Hepatocyte (in vitro differentiated cells): ENCODE measurements around the gene SLC8A1. TPM values are rescaled to one million over a fixed set of nuclear protein-coding genes. Genes with fewer than 3 reads are reported as not detected.

Experiments
- DNase-seq: peaks from one replicate; pipeline ENCODE4 v3.0.0-alpha.2; 2016; ENCODE audit warnings: low spot score
- H2AFZ ChIP-seq: fragments of 200-600 bp; sonication (generic); 2 replicates; pipeline ENCODE4 v1.6.0; 2016; ENCODE audit warnings: antibody characterized with exemption, mild to moderate bottlenecking
- H3K27ac ChIP-seq: fragments of 200-600 bp; sonication (generic); 2 replicates; pipeline ENCODE4 v1.5.1; 2016; ENCODE audit warnings: mild to moderate bottlenecking
- H3K27me3 ChIP-seq: fragments of 200-600 bp; sonication (generic); 2 replicates; pipeline ENCODE4 v1.6.1; 2016
- H3K36me3 ChIP-seq: fragments of 200-600 bp; sonication (generic); replicated peaks from 2 replicates; pipeline ENCODE4 v1.5.1; 2016; ENCODE audit warnings: low read depth; ENCODE audit not compliant: insufficient read depth
- H3K4me1 ChIP-seq: fragments of 200-600 bp; sonication (generic); 2 replicates; pipeline ENCODE4 v1.5.1; 2016; ENCODE audit warnings: mild to moderate bottlenecking, moderate library complexity; ENCODE audit not compliant: insufficient read depth
- H3K4me2 ChIP-seq: fragments of 200-600 bp; sonication (generic); 2 replicates; pipeline ENCODE4 v1.6.0; 2016
- H3K4me3 ChIP-seq: fragments of 200-600 bp; sonication (generic); 2 replicates; pipeline ENCODE4 v1.5.1; 2016; ENCODE audit warnings: mild to moderate bottlenecking
- H3K79me2 ChIP-seq: fragments of 200-600 bp; sonication (generic); 2 replicates; pipeline ENCODE4 v1.6.0; 2017; ENCODE audit warnings: mild to moderate bottlenecking
- H3K9me2 ChIP-seq: fragments of 200-600 bp; sonication (generic); replicated peaks from 2 replicates; pipeline ENCODE4 v1.6.0; 2017; ENCODE audit warnings: mild to moderate bottlenecking; ENCODE audit not compliant: insufficient read depth
- H3K9me3 ChIP-seq: fragments of 200-600 bp; sonication (generic); 2 replicates; pipeline ENCODE4 v1.5.1; 2016; ENCODE audit warnings: low read depth, mild to moderate bottlenecking
- H4K20me1 ChIP-seq: fragments of 200-600 bp; sonication (generic); 2 replicates; pipeline ENCODE4 v1.6.0; 2016; ENCODE audit warnings: mild to moderate bottlenecking; ENCODE audit not compliant: insufficient read depth, poor library complexity, severe bottlenecking
- EZH2 ChIP-seq: fragments of 200-600 bp; sonication (generic); IDR thresholded peaks from 2 replicates; pipeline ENCODE4 v1.6.1; 2016; ENCODE audit warnings: antibody characterized with exemption, mild to moderate bottlenecking, borderline replicate concordance
- EZH2phosphoT487 ChIP-seq: fragments of 200-600 bp; sonication (generic); IDR thresholded peaks from one replicate; pipeline ENCODE4 v1.6.1; 2018; ENCODE audit warnings: antibody characterized with exemption, mild to moderate bottlenecking, low read depth, moderate library complexity; ENCODE audit not compliant: unreplicated experiment, severe bottlenecking
- WGBS: methylation state at CpG from one replicate; pipeline ENCODE4 v1.1.6; 2016; ENCODE audit warnings: low lambda C conversion rate; ENCODE audit errors: missing lambda C conversion rate; 5-methylcytosine and 5-hydroxymethylcytosine counted together
- polyA plus RNA-seq: library from polyadenylated mRNA; unstranded; fragments of >200 nt; fragmentation: Nextera tagmentation; extraction: Ambion mirVana; gene quantifications from 2 replicates; pipeline ENCODE4 v1.2.1, GENCODE V29; 2016
- total RNA-seq: library from RNA; depleted of rRNA; stranded (reverse); fragments of >200 nt; gene quantifications from 2 replicates; pipeline ENCODE4 v1.2.3, GENCODE V29; 2014
- TF ChIP-seq, protein P1 (sequence below): fragments of 200-600 bp; sonication (generic); IDR thresholded peaks from 2 replicates; pipeline ENCODE4 v1.5.1; 2016; ENCODE audit warnings: antibody characterized with exemption, mild to moderate bottlenecking; ENCODE audit not compliant: poor library complexity

The SLC8A1 gene
- total and polyA plus RNA-seq, 2 experiments from 2014 or later = 2.2 to 8.9 TPM

DNA sequence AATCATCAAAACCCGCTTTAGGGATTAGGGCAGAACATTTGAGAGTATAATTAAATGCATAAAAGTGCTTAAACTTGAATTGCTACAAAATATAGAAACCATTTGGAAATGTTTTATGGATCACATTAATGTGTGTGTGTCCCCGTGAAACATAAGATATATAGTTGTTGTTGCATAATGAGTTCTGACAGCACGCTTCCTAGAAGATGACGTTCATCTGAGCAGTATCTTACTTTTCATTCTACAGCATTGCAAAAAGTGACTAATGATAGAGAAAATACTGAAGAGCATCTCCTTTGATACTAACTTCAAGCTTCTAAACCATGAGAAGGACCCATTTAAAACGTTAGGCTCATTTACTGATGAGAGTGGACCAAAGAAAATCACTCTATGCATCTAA, 63.7 kb downstream of the SLC8A1 start:
- Histone ChIP-seq H3K27me3 (no peaks in the 10 kb centered on the region), H2AFZ (no peak overlapping the region), H3K9me2 (no peaks in the 10 kb centered on the region), H4K20me1 (no peaks in the 10 kb centered on the region), H3K27ac (no peak overlapping the region), H3K36me3 (no peaks in the 10 kb centered on the region), H3K79me2 (no peaks in the 10 kb centered on the region), H3K4me2 (no peak overlapping the region), H3K9me3 (no peaks in the 10 kb centered on the region), H3K4me3 (no peak overlapping the region), H3K4me1 (no peaks in the 10 kb centered on the region)
- TF ChIP-seq EZH2phosphoT487 (no peak), EZH2 (no peak)
- TF ChIP-seq, protein P1, sequence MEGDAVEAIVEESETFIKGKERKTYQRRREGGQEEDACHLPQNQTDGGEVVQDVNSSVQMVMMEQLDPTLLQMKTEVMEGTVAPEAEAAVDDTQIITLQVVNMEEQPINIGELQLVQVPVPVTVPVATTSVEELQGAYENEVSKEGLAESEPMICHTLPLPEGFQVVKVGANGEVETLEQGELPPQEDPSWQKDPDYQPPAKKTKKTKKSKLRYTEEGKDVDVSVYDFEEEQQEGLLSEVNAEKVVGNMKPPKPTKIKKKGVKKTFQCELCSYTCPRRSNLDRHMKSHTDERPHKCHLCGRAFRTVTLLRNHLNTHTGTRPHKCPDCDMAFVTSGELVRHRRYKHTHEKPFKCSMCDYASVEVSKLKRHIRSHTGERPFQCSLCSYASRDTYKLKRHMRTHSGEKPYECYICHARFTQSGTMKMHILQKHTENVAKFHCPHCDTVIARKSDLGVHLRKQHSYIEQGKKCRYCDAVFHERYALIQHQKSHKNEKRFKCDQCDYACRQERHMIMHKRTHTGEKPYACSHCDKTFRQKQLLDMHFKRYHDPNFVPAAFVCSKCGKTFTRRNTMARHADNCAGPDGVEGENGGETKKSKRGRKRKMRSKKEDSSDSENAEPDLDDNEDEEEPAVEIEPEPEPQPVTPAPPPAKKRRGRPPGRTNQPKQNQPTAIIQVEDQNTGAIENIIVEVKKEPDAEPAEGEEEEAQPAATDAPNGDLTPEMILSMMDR = no peak
- 66% methylated on average over 5 of the region's 5 CpGs for WGBS
- DNase-seq = no peak

DNA sequence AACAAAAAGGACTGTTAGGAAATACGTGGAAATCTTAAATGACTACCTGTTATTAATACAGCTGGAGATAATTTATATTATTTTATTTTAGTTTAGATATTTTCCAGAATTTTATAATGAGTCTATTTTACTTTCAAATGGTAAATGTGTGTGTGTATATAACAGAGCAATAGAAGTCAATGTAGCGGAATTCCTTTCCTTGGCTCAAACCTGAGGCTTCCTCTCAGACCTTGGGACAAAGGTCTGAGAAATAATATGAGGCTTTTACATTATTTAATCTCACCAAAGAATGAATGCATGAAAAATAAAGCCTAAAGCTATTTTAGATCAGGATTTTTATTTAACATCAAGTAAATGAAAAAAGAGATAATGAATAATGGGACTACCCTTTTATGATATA, 65.7 kb downstream of the SLC8A1 start:
- 48% methylated on average over 2 of the region's 2 CpGs for WGBS
- Histone ChIP-seq H3K4me2 (no peak overlapping the region), H4K20me1 (no peaks in the 10 kb centered on the region), H3K4me1 (no peaks in the 10 kb centered on the region), H3K9me2 (no peaks in the 10 kb centered on the region), H3K36me3 (no peaks in the 10 kb centered on the region), H3K27me3 (no peaks in the 10 kb centered on the region), H3K9me3 (no peaks in the 10 kb centered on the region), H3K79me2 (no peaks in the 10 kb centered on the region), H2AFZ (no peak overlapping the region), H3K27ac (no peak overlapping the region), H3K4me3 (no peak overlapping the region)
- TF ChIP-seq, protein P1 = no peak
- no peak for TF ChIP-seq EZH2
- TF ChIP-seq EZH2phosphoT487 = no peak
- no peak for DNase-seq

DNA sequence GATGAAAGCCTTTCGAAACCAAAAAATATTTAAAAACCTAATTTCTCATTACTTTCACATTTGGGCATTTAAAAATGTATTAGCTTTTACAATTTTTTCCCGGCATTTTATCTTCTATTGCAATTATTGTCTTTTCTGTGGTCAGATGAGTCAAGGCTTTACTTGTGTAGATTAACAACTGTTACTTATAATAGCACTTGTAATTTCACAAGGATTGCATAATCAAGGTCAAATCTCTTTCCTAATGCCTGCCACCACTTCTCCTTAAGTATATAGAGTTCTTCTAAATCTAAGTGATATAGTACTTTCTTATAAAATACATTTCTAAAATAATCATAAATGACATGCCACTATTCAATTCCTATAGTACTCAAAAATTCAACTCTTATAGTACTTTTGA, 67.2 kb downstream of the SLC8A1 start:
- TF ChIP-seq EZH2 (no peak), EZH2phosphoT487 (no peak)
- TF ChIP-seq, protein P1 = no peak
- Histone ChIP-seq H3K27me3 (no peaks in the 10 kb centered on the region), H3K36me3 (no peaks in the 10 kb centered on the region), H3K4me1 (no peaks in the 10 kb centered on the region), H3K9me2 (no peaks in the 10 kb centered on the region), H3K79me2 (no peaks in the 10 kb centered on the region), H4K20me1 (no peaks in the 10 kb centered on the region), H3K4me2 (no peak overlapping the region), H2AFZ (no peak overlapping the region), H3K9me3 (no peaks in the 10 kb centered on the region), H3K4me3 (no peak overlapping the region), H3K27ac (no peak overlapping the region)
- WGBS = 33% methylated on average over 2 of the region's 2 CpGs
- no peak for DNase-seq

DNA sequence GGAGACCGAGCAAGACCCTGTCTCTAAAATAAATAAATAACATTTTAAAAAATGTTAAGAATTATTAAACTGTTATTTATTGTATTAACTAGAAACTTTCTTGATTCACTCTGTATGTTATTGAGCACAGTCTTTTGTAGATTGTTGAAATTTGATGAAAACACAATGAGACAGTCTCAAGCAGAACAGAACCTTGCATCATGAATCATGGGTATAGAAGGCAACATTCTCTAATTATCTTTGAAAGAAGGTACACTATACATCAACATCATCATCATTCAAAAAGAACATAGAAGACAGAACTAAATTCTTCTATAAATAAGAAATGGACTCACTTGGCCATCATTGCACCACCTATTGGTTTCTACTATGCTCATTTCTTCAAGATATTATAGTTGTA, 67.7 kb downstream of the SLC8A1 start:
- H3K9me3 ChIP-seq = no peaks in the 10 kb centered on the region
- no peak for DNase-seq
- no peaks in the 10 kb centered on the region for H3K4me1 ChIP-seq
- no peaks in the 10 kb centered on the region for H4K20me1 ChIP-seq
- H3K79me2 ChIP-seq = no peaks in the 10 kb centered on the region
- H3K36me3 ChIP-seq = no peaks in the 10 kb centered on the region
- WGBS = 92% methylated on average over 1 of the region's 1 CpG
- H3K4me3 ChIP-seq = no peak overlapping the region
- no peak overlapping the region for H3K4me2 ChIP-seq
- no peak overlapping the region for H2AFZ ChIP-seq
- H3K27ac ChIP-seq = no peak overlapping the region
- TF ChIP-seq, protein P1 = no peak
- TF ChIP-seq EZH2phosphoT487 = no peak
- TF ChIP-seq EZH2 = no peak
- no peaks in the 10 kb centered on the region for H3K9me2 ChIP-seq
- H3K27me3 ChIP-seq = no peaks in the 10 kb centered on the region
